ENCODE results near the gene SLC9A3.

SLC9A3 gene

DNA sequence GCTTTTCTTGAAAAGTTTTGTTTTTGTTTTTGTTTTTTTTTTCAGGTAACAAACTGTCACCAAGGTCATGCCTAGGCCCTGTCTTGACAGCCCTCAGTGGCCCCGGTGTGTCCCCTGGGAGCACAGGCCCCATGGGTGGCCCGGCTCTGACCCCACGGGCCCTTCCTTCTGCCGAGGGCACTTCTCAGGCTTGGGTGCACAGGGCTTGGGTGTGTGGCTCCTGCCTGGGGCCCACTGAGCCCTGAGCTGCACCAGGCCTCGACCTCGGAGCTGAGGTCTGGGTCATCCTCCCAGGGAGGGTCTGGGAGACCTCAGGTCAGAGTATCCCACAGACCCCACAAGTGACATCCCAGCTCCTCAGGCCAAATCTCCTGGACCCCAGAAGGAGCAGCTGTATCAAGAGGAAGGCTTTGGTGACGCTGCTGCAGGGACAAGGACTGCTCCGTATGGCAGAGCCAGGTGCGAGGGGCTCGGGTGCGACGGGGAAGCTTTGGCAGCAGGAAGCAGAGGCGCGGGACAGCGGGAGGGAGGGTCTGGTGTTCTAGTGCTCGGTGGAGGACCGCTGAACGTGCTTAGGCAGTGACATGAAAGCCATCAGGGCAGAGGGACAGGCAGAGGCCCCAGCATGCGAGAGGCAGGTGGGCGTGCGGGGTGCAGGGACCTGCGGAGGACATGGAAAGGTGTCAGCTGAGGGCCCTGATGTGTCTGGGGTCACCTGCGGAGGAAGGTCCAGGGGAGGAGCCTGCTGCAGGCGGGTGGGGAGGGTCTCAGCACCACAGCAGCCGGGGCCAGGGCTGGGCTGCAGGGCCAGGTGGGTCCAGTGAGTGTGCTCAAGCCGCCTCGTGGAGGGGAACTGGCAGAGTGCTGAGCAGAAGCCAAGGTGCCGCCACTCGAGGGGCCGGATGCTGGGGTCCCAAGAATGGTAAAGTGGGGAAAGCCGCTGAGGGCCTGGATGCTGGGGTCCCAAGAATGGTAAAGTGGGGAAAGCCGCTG is 18.4 kb upstream of the SLC9A3 start:
- TF ChIP-seq, protein P1, sequence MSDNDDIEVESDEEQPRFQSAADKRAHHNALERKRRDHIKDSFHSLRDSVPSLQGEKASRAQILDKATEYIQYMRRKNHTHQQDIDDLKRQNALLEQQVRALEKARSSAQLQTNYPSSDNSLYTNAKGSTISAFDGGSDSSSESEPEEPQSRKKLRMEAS (IDR thresholded peaks at IDR 0.05): no peak
- TF ChIP-seq FOXM1 (IDR thresholded peaks at IDR 0.05; ENCODE audit: borderline replicate concordance, low read depth) (no peak), TAF1 (IDR thresholded peaks at IDR 0.05; ENCODE audit: low read depth) (no peak), EP300 (IDR thresholded peaks at IDR 0.05; ENCODE audit: borderline replicate concordance) (no peak), YY1 (IDR thresholded peaks at IDR 0.05; ENCODE audit: low read depth) (no peak), CREB1 (IDR thresholded peaks at IDR 0.05; ENCODE audit: low read depth) (no peak), EGR1 (IDR thresholded peaks at IDR 0.05) (no peak), RAD21 (IDR thresholded peaks at IDR 0.05; ENCODE audit: low read depth) (no peak), TEAD4 (IDR thresholded peaks at IDR 0.05) (no peak), CEBPB (IDR thresholded peaks at IDR 0.05) (no peak), ZBTB7A (IDR thresholded peaks at IDR 0.05; ENCODE audit: low read depth) (no peak), NFIC (IDR thresholded peaks at IDR 0.05) (no peak)

DNA sequence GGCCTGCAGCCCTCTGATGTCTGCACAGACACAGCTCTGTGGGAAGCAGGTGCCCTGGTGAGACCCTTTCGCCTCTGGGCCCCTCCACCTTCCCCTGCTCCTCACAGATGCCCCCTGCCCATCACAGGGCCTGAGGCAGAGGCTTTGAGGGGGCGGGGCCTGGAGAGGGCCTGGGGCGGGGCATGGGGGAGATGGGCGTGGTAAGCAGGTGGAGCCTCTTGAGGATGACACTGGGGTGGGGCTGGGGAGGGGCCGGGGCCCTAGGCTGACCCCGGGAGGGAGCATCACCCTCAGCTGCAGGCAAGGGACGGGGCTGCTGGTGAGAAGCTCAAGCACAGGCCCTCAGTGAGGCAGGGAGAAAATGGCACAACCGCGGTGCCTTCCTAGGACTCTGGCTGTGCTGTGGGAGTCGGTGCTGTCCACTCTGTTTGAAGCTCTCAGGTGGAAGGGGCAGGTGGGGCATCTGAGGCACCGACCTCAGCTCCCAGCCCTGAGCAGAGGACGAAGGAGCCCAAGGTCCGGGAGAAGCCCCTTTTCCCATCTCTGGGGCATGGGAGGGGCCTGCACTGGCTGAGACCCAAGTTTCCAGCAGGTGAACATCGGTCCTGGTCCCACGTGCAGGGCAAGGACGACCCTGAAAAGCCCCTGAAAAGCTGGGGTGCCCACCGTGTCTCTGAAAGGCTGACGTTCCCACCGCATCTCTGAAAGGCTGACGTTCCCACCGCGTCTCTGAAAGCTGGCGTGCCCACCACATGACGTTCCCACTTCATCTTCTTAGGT is 17.5 kb upstream of the SLC9A3 start:
- TF ChIP-seq CEBPB (IDR thresholded peaks at IDR 0.05): no peak
- no peak for TF ChIP-seq RAD21 (IDR thresholded peaks at IDR 0.05; ENCODE audit: low read depth)
- TF ChIP-seq, protein P2, sequence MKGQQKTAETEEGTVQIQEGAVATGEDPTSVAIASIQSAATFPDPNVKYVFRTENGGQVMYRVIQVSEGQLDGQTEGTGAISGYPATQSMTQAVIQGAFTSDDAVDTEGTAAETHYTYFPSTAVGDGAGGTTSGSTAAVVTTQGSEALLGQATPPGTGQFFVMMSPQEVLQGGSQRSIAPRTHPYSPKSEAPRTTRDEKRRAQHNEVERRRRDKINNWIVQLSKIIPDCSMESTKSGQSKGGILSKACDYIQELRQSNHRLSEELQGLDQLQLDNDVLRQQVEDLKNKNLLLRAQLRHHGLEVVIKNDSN (IDR thresholded peaks at IDR 0.05): no peak
- no peak for TF ChIP-seq NFIC (IDR thresholded peaks at IDR 0.05)
- TF ChIP-seq EGR1 (IDR thresholded peaks at IDR 0.05): no peak
- no peak for TF ChIP-seq CREB1 (IDR thresholded peaks at IDR 0.05; ENCODE audit: low read depth)
- TF ChIP-seq TCF12 (IDR thresholded peaks at IDR 0.05; ENCODE audit: low read depth): no peak
- TF ChIP-seq, protein P1 (IDR thresholded peaks at IDR 0.05): no peak
- no peak for TF ChIP-seq TAF1 (IDR thresholded peaks at IDR 0.05; ENCODE audit: low read depth)
- TF ChIP-seq EP300 (IDR thresholded peaks at IDR 0.05; ENCODE audit: borderline replicate concordance): no peak
- no peak for TF ChIP-seq YY1 (IDR thresholded peaks at IDR 0.05; ENCODE audit: low read depth)
- no peak for TF ChIP-seq FOXM1 (IDR thresholded peaks at IDR 0.05; ENCODE audit: borderline replicate concordance, low read depth)
- TF ChIP-seq TEAD4 (IDR thresholded peaks at IDR 0.05): no peak
- TF ChIP-seq, protein P3, sequence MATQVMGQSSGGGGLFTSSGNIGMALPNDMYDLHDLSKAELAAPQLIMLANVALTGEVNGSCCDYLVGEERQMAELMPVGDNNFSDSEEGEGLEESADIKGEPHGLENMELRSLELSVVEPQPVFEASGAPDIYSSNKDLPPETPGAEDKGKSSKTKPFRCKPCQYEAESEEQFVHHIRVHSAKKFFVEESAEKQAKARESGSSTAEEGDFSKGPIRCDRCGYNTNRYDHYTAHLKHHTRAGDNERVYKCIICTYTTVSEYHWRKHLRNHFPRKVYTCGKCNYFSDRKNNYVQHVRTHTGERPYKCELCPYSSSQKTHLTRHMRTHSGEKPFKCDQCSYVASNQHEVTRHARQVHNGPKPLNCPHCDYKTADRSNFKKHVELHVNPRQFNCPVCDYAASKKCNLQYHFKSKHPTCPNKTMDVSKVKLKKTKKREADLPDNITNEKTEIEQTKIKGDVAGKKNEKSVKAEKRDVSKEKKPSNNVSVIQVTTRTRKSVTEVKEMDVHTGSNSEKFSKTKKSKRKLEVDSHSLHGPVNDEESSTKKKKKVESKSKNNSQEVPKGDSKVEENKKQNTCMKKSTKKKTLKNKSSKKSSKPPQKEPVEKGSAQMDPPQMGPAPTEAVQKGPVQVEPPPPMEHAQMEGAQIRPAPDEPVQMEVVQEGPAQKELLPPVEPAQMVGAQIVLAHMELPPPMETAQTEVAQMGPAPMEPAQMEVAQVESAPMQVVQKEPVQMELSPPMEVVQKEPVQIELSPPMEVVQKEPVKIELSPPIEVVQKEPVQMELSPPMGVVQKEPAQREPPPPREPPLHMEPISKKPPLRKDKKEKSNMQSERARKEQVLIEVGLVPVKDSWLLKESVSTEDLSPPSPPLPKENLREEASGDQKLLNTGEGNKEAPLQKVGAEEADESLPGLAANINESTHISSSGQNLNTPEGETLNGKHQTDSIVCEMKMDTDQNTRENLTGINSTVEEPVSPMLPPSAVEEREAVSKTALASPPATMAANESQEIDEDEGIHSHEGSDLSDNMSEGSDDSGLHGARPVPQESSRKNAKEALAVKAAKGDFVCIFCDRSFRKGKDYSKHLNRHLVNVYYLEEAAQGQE (IDR thresholded peaks at IDR 0.05; ENCODE audit: low read depth): no peak
- TF ChIP-seq ZBTB7A (IDR thresholded peaks at IDR 0.05; ENCODE audit: low read depth): no peak

DNA sequence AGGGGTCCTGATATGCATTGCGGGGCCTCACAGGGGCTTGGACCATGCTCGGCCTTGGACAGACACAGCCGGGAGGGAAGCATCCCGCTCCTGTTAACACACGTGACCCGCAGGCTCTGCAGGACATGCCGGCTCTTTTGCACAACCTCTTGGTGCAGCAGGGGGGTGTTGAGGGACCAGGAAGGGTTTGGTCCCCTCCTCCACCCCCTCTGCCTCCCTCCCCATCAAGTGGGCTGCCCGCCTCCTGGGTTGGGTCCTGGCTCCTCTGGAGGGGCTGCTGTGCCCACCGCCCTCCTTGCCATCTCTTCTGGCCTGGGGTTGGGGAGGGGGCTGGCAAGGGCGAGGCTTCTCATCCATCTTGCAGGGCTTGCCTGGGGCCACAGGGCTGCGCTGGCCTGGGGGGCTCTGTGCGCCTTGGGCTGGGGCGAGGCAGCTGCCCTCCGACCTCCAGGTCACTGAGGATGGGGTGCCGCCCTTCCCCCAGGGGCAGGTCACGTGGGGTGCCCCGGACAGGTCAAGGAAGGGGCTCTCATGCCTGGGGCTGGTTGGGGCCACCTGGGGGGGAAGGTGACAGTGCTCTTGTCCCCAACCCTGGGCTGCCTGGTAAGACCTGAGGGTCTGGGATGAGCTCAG is 16.8 kb upstream of the SLC9A3 start:
- TF ChIP-seq ZBTB7A (IDR thresholded peaks at IDR 0.05; ENCODE audit: low read depth): no peak
- TF ChIP-seq, protein P2 (IDR thresholded peaks at IDR 0.05): peak; percentile 26; the same call in 1 of the 2 replicates

DNA sequence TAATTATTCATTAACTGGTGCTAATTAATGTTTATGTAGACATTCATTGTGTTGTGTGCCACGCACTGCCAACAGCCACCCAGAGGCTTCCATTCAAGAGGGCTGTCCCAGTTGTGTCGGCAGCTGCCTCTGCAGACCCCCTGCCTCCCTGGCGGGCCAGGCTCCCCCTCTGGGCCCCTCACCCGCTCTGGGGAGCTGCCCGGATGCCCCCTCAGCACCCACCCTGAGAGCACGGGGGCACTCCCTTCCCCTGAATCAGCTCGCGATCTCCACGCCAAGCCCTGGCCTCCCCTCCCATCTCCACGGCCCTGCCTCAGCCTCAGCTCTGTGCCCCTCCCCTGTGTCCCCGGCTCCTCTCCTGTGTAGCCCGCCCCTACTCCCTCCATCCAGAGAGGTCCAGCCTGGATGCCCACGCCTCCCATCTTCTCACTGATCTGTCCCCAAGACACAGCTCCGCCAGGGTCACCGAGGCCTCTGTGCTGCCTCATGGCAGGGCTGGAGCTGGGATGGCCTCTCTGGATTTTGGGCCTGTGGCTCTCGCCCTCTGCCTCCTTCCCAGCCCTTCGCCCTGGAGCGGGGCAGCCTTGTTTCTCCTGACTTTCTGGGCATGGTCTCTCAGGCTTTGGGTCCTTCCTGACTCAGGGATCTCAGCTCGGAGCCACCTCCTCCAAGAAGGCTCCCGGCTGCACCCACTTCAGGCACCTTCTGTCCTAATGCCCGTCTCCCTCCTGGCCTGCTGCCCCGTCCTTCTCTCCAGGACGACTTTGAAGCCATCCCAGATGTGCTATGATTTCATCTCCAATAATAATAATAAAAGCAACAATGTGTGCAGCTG is 16.0 kb upstream of the SLC9A3 start:
- TF ChIP-seq RAD21 (IDR thresholded peaks at IDR 0.05; ENCODE audit: low read depth) (no peak), YY1 (IDR thresholded peaks at IDR 0.05; ENCODE audit: low read depth) (no peak), CEBPB (IDR thresholded peaks at IDR 0.05) (no peak), EGR1 (IDR thresholded peaks at IDR 0.05) (no peak), FOXM1 (IDR thresholded peaks at IDR 0.05; ENCODE audit: borderline replicate concordance, low read depth) (no peak), TEAD4 (IDR thresholded peaks at IDR 0.05) (no peak)
- TF ChIP-seq, protein P1 (IDR thresholded peaks at IDR 0.05): no peak
- TF ChIP-seq, protein P3 (IDR thresholded peaks at IDR 0.05; ENCODE audit: low read depth): no peak
- TF ChIP-seq, protein P2 (IDR thresholded peaks at IDR 0.05): no peak

Data from Ishikawa (cell line).